Measurements from ENCODE around the gene AGO3.
"Not testable (repeated sequence)": the region's sequence is repeated elsewhere in the genome, so short reads cannot be mapped to it uniquely, and the experiment has no call there.

The AGO3 gene

GRCh38 chr1:35925741-35926140 is 5.2 kb upstream of the AGO3 start:
- DNase-seq (ENCODE audit: low read depth) = no peak

- DNase-seq (ENCODE audit: low read depth) = no peak
Measured at GRCh38 chr1:35927472-35927871, 3.4 kb upstream of the AGO3 start.

- peak; percentile 7 for DNase-seq (ENCODE audit: low read depth)
Measured at GRCh38 chr1:35929730-35930592, 944 bp upstream of the AGO3 start.

- no peak for DNase-seq (ENCODE audit: low read depth)
Measured at GRCh38 chr1:35931446-35932157, 697 bp downstream of the AGO3 start.

- DNase-seq (ENCODE audit: low read depth) = no peak
Measured at GRCh38 chr1:35932158-35932636, 1.3 kb downstream of the AGO3 start.

GRCh38 chr1:35932941-35933340 is 2.0 kb downstream of the AGO3 start:
- no peak for DNase-seq (ENCODE audit: low read depth)

GRCh38 chr1:35935442-35936388 is 4.8 kb downstream of the AGO3 start:
- DNase-seq (ENCODE audit: low read depth) = no peak

- no peak for DNase-seq (ENCODE audit: low read depth)
Measured at GRCh38 chr1:35936838-35937237, 5.9 kb downstream of the AGO3 start.

- no peak for DNase-seq (ENCODE audit: low read depth)
Measured at GRCh38 chr1:35939484-35939883, 8.6 kb downstream of the AGO3 start.

- no peak for DNase-seq (ENCODE audit: low read depth)
Measured at GRCh38 chr1:35945327-35945726, 14.4 kb downstream of the AGO3 start.

- no peak for DNase-seq (ENCODE audit: low read depth)
Measured at GRCh38 chr1:35947547-35947946, 16.6 kb downstream of the AGO3 start.

GRCh38 chr1:35958558-35958957 is 27.7 kb downstream of the AGO3 start:
- no peak for DNase-seq (ENCODE audit: low read depth)

GRCh38 chr1:35959304-35959703 is 28.4 kb downstream of the AGO3 start:
- DNase-seq (ENCODE audit: low read depth) = no peak

- no peak for DNase-seq (ENCODE audit: low read depth)
Measured at GRCh38 chr1:35962952-35963351, 32.0 kb downstream of the AGO3 start.

GRCh38 chr1:35964277-35964676 is 33.4 kb downstream of the AGO3 start:
- DNase-seq (ENCODE audit: low read depth) = not testable (repeated sequence)

GRCh38 chr1:35968396-35968795 is 37.5 kb downstream of the AGO3 start:
- DNase-seq (ENCODE audit: low read depth) = no peak

GRCh38 chr1:35971601-35972000 is 40.7 kb downstream of the AGO3 start:
- DNase-seq (ENCODE audit: low read depth) = no peak

- not testable (repeated sequence) for DNase-seq (ENCODE audit: low read depth)
Measured at GRCh38 chr1:35972631-35973030, 41.7 kb downstream of the AGO3 start.

- DNase-seq (ENCODE audit: low read depth) = no peak
Measured at GRCh38 chr1:35980090-35980489, 49.2 kb downstream of the AGO3 start.

GRCh38 chr1:35988237-35988636 is 57.3 kb downstream of the AGO3 start:
- no peak for DNase-seq (ENCODE audit: low read depth)

GRCh38 chr1:36006941-36007500 is 76.1 kb downstream of the AGO3 start:
- DNase-seq (ENCODE audit: low read depth) = no peak

- no peak for DNase-seq (ENCODE audit: low read depth)
Measured at GRCh38 chr1:36007741-36008140, 76.8 kb downstream of the AGO3 start.

All from activated T-helper 1 cell treated with Interleukin-2 at 50 U/mL for 16 hours (primary cell).